HS-27A (cell line): ENCODE results near the gene SERPINA9.
"Not testable (repeated sequence)": the region's sequence is repeated elsewhere in the genome, so short reads cannot be mapped to it uniquely, and the experiment has no call there.

Experiments used
- DNase-seq: peaks from one replicate; pipeline ENCODE4 v3.0.0-alpha.2; 2012; ENCODE audit warnings: low read depth, missing footprints

SERPINA9 gene, protein sequence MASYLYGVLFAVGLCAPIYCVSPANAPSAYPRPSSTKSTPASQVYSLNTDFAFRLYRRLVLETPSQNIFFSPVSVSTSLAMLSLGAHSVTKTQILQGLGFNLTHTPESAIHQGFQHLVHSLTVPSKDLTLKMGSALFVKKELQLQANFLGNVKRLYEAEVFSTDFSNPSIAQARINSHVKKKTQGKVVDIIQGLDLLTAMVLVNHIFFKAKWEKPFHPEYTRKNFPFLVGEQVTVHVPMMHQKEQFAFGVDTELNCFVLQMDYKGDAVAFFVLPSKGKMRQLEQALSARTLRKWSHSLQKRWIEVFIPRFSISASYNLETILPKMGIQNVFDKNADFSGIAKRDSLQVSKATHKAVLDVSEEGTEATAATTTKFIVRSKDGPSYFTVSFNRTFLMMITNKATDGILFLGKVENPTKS

DNA sequence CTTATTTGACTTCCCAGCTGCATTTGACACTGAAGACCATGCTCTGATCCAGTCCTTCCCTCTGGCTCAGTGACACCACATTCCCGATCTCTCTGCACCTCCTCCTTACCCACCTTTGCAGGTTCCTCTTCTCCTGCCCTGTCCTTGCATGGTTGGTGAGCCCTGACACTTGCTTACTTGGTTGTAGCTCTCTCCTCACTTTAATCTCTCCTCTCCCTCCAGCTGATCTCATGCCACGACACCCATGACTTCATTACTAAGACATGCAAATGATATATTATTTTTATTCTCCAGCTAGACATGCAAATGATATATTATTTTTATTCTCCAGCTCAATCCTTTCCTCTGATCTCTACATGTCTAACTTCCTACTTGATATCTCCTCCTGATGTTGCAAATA, at the start of gene SERPINA9:
TSS of gene SERPINA9 (minus strand) at position 175 of the 400 bp plus-strand sequence. CDS start 6,357 bp downstream, outside the sequence.
- DNase-seq = no peak

DNA sequence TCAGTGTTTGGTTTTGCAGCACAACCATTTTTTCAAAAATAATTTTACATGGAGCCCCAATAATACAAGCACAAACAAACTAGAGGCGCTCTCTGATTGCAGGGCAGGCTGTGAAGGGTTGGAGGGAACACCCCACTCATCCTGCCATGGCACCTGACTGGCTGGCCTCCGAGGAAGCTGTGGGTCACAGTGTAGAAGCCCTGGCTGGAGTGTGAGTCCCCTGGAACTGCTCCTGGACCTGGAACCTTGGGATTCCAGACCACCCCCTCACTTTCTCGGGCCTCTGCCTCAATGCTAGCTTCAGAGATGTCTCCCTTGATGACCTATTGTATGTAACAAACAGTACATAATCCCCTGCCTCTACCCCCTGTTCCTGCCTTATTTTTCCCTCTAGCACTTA, 48.1 kb upstream of the SERPINA9 start:
- DNase-seq = no peak

DNA sequence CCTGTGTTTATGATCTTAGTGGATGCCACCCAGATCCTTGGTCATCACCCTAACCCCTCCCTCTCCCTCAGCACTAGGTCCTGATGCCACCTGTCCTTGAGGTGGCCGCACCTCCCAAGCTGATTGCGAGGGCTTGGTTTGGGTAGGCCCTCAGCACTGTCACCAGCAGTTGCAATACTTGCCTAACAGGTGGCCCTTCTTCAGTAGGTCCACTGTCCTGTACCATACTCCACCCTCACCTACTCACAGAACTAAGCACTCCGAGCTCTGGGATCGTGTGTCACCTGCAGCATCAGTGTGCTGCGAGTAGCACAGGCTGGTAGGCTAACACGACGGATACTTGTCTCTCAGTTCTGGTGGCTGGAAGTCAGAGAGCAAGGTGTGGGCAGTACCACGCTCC, 47.3 kb upstream of the SERPINA9 start:
- DNase-seq = no peak

DNA sequence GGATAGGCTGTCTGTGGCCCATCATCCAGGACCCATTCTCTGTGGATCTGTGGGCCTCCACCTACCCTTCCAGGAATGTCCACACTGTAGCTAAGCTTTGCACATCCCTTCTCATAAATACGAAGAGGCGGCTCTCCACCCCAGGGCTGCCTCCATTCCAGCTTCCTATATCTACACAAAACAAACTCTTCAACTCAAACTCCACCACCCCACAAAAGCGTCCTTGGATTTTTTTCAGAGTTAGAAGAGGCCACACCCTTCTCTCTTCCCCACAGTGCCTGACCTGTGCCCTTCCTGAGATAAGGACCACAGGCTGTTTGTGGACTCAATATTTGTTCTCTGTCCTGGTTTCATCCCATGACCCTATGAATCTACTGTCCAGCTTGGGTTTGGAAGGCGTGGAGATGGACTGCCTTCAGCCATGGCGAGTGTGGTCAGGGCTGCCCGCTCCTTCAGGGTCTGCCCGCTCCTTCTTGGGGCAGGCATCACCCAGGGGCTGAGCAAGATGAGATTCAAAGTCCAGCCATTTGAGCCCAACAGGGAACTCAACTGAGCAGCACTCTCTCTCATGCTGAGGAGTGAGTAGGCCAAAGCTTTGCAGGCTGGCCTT, 46.2 kb upstream of the SERPINA9 start:
- DNase-seq = no peak

DNA sequence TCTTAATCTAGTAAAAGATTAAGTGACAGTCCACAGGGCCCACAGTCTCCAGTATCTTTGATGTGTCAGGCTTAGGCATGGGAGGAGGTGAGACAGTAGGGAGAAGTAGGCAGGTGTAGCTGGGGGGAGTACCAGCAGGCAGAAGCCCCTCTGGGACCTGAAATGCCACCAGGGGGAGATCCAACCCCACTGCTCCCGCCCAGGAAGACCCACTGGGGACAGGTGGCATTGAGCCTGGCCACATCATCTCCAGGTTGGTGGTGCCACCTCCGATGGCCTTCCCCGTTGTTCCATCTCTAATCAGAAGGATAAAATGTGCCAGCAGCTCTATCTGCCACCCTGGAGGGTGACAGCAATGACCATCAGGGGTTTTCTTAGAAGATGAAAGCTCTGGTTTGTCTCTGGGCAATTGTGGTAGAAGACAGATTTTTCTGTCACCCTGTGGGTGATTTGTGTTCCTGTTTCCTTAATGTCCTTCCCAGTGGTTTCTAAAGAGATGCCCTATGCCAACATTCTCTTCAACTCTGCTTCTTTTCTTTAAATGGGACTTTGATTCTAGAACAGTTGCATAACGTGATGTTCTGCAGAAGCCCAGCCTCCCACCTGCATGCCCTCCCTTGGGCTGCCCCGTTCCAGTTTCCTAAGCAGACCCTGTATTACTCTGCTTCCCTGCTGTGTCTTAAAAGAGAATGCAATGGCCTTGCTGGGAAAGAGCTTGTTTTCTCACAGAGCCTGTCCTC, 45.5 kb upstream of the SERPINA9 start:
- DNase-seq = no peak

DNA sequence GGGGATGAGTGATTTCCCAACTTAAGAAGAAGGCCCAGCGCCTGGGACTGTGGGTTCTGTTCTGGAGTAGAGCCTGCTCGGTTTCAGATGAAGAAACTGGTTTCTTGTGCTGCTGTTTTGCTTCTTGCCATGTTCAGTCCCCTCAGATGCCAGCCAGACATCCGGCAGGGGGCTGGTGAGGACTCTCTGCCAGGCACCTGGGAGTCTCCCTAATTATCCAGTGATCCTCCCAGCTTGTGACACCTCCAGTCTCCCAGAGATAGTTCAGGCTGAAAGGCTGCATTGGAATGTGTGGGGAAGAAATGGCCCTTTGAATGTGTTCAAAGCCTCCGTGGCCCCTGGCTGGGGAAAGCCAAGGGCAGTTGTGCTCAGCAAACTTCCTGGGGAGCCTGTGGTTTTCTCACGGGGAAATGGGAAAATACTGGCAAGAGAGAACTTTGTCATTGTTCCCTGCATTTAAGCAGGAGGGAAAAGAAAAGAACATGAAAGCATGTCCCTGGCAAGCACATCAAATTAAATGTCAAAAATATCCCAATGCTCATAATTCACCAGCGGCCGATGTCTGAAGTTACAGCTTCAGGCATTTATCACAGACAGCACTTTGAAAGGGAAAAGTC, 41.8 kb upstream of the SERPINA9 start:
- no peak for DNase-seq

DNA sequence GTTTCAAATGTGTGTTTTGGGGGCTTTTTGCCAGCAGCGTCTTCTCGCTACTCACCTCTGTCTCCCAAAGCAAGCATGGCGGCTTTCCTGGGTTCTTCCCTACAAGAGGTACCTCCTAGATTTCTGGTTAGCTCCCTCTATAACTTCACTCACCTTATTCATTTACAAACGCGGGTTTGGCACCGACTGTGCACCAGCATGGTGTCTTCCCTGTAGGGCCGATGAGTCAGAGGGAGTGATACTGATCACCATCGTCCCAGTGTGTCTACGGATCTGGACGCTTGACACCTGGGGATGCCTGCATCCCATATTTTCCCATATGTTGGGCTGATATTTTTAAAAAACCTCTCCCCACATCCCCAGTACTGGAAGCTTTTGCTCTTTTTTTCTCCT, 41.2 kb upstream of the SERPINA9 start:
- DNase-seq = no peak

DNA sequence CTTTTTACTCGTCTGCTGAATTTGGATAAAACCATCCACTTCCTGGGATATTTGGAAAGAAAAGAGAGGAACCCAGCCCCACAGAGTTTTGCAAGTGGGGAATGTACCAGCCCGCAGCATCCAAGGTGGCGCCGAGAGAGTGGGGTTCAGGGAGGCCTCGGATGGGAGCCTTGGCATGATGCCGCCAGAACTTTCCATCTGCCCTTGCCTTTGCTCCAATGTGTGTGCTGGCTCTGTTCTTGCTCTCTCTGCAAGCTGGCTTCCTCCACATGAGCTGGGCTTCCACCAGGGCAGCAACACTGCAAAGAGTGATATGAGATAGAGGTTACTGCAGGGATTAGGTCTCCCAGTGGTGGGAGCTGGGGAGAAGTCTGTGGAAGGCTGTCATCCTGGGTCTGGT, 39.9 kb upstream of the SERPINA9 start:
- DNase-seq = no peak

DNA sequence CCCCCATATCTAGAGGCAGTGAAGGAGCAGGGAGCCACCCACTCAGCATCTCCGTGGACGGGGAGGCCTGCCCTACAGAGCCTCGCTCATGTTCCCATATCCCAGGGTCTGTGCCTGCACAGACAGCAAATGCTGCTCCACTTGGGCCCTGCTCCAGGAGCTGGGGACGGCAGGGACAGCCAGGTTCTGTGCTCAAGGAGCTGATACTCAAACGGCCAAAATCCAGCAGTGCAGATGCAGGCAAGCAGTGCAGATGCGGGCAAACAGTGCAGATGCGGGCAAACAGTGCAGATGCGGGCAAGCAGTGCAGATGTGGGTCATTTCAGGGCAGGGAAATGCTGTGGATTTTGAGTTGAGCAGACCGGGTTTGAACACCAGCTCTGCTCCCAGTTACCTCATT, 39.4 kb upstream of the SERPINA9 start:
- no peak for DNase-seq

DNA sequence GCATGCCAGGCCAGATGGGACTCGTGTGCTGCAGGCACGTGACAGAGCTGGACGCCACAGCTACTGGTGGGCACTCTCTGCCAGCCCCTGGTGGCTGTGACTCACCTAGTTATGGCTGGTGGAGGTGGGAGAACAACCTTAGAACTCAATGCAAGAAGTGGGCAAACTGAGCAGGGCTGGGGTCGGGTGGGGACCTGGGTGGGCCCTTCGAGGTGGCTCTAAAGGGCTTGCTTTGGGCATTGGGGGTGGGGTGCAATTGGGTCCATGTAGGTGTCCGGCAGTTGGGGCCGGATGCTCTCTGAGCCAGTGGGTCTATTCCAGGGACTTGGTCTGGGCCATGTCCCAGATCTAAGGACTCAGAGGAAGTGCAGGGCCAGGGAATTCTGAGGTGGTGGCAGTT, 38.4 kb upstream of the SERPINA9 start:
- no peak for DNase-seq

DNA sequence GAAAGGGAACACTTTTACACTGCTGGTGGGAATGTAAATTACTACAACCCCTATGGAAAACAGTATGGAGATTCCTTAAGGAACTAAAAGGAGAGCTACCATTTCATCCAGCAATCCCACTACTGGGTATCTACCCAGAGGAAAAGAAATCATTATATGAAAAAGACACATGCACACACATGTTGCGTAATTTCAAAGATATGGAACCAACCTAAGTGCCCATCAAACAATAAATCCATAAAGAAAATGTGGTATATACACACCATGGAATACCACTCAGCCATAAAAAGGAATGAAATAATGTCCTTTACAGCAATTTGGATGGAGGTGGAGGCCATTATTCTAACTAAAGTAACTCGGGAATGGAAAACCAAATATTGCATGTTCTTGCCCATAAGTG, 34.5 kb upstream of the SERPINA9 start:
- DNase-seq = not testable (repeated sequence)

DNA sequence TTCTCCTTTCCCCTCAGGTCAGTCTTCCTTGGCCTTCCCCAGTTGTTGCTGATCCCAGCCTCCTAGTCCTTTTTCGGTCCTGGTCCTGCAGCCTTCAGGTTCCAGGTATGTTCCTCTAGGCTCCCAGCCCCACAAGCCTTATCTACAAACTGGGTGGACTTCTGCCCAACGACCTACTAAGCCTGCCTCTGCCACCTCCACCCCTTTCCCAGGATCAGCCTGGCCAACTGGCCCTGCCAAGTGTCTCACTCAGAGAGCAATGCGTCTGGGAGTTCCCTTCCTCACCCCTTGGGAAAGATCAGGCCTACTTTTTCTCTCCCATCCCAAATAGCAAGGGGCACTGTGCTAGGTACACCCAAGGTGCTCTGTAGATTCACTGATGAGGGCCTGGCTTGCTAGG, 33.4 kb upstream of the SERPINA9 start, which contains the start of gene SERPINA12:
TSS of gene SERPINA12 (minus strand) at position 114 of the 400 bp plus-strand sequence. CDS start 11,072 bp downstream, outside the sequence.
- DNase-seq = no peak

DNA sequence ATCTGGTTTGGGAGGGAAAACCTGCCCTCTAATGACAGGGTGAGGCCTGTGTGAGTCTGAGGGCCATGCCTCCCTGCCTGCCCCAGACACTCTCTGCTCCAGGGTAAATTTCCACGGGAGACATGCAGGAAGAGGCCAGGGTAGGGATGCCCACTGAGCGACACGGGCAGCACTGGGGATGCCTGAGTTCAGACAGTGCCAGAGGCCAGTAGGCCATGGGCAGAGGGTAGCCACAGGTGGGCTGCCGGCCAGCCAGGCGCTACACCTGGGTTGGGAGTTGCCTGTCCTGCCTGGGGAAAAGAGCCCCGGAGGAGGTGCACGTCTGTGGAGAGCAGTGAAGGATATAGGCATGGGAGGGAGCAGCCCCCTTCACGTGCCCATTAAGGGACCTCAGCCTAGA, 29.6 kb upstream of the SERPINA9 start:
- DNase-seq = no peak

DNA sequence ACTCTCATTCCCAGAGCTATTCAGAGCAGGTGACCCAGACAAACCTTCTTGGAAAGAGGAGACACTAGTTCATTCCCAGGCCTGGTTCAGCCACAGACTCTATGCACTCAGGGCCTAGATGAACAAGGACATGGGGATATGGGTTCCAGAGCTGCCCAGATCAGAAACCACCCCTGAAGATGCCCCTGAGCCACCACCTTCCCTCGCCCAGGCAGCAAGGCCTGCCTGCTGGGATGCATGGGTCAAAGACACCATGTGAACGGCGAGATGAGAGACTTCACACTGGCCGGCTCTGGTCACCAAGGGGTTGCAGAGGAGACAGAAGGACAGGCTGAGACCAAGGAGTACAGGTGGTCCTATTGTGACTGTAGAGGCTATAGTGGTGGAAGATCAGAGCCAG, 29.2 kb upstream of the SERPINA9 start:
- no peak for DNase-seq

DNA sequence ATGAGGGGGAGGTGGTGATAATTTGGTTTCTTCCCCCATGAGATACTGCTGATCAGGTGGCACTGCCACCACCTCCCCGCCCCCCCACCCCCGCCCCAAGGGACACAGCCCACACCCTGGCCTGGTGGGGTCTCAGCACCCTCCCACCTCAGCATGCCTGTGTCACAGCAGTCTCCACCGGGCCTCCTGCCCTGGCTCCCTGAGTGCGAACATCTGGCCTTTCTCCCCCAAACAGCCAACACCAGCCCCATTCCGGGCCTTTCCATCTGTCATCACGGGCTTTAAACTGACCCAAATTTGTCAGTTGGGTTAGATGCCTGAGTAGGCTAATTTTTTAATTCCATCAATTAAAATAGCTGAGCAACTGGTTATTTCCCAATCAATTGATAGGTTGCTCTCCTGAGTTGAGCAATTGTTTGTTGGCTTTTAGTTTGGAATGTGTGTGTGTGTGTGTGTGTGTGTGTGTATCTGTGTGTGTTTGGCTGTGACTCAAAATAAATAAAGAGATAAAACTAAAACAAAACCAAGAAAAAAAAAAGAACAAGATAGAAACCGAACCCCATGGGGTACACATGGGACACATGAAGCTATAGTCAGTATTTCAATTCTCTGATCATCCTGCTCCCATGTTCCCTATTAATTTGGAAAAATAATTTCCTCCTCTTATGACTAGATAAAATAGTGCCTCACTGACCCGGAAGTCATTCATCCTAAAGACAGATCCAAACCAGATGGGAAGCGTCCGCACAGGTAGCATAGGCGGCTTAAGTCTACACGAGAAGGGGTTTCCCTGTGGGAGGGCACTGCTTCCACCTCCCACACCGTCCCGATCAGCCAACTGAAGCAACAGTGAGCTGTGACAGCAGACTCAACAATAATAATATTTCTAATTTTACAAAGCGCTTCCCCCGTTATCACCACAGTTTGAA, 25.9 kb upstream of the SERPINA9 start:
- DNase-seq = no peak

DNA sequence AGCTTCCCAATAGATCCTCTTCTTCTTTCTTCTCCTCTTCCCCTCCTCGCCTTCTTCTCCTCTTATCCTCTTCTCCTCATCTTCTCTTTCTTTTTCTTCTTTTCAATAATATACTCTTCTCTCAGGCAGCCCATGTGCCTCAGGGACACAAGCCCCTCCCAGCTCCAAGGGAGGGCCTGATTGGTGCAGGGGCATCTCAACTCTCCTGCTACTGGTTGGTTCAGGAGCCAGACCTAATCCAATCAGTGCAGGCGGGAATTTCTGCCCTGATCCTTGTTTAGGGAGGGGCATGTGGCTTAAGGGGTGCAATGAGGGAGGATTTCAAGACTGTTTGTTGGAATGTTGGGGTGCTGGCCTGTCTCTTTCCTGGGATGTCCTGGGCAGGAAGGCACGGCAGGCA, 24.3 kb upstream of the SERPINA9 start:
- DNase-seq = no peak

DNA sequence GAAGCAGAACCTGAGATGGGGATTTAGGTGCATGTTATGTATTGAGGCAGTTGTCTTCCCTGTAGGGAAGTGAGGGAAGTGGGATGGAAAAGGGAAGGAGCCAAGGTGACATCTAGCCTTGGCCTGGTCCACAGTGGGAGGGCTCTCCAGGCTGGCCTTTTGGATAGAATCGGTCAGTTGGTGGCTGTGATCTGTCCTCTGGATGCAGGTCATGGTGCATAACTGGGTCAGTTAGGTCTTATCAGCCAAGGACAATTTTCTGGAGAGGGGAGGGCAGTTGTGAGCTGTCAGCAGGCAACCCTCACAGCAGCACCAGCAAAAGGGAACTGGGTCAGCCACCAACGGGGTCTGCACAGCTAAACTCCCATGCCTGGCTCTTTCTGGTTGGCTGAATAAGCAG, 23.7 kb upstream of the SERPINA9 start:
- no peak for DNase-seq

DNA sequence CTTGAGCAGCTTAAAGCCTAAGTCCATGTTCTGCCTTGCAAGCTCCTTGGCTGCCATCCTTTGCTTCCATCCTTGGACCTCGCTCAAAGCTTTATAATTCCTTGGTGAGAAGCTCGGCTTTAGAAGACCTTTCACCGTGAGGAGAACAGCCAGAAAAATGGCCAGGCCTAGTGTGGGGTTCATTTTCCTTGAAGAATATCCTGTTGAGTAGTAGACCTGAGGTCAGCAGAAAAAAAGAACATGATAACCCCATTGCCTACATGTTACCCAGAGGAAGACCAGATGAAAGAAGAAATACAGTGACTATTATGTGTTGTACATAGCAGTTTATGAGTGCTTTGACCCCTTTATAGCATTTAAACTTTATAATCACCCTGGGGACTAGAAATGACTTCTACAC, 22.2 kb upstream of the SERPINA9 start:
- DNase-seq = no peak

DNA sequence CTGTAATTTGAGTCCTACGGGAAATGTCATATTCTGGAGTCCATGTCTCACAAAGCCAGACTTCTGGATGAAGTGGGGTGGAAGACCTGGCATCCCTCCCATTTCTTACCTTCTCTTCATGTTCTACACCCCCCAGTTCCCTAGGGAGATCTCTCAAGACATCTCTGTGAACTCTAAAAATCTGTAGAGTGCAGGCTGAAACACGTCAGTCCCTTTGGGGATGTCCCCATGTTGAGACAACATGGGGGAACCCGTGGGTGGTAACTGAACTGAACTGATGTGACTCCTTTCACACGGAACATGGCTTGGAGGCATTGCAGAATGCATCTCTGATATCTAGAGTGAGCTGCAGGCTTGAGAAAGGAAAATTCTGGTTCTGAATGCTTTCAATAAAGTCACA, 18.1 kb upstream of the SERPINA9 start:
- no peak for DNase-seq

DNA sequence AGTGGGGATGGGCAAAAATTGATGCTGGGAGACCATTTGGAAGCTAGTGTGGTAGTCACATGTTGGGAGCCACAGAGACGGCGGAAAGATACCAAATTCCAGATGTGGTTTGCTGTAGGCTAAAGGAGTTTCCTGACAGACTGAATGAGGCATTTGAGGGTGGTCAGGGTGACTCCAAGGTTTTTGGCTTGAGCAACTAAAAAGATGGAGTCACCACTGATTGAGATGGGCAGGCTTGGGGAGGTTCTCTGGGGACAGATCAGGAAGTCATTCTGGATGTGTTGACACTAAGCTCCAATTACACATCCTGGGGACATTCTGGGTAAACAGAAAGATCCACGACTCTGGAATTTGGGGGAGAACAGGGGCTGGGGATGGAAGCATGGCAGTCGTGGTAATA, 15.5 kb upstream of the SERPINA9 start:
- DNase-seq = no peak

DNA sequence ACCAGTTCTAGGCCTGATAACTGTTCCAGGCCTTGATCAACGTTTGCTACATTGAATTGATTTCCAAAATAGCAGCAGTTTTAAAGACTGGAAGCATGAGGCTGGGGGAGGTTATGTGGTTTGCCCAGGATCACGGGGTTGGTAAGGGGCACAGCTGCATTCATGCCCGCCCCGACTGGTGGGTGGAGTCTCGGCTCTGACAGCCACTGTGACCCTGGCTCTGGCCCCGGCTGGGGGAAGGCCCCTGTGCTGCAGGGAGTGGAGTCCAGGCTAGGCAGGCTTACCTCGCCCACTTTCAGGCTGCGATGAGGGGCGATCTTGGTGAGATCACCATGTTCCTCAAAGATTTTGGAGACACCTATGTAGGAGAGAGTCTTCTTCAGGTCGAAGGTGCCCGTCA, 13.3 kb upstream of the SERPINA9 start:
- DNase-seq = no peak
